Measurements from ENCODE around the gene PRKAG2.

DNA sequence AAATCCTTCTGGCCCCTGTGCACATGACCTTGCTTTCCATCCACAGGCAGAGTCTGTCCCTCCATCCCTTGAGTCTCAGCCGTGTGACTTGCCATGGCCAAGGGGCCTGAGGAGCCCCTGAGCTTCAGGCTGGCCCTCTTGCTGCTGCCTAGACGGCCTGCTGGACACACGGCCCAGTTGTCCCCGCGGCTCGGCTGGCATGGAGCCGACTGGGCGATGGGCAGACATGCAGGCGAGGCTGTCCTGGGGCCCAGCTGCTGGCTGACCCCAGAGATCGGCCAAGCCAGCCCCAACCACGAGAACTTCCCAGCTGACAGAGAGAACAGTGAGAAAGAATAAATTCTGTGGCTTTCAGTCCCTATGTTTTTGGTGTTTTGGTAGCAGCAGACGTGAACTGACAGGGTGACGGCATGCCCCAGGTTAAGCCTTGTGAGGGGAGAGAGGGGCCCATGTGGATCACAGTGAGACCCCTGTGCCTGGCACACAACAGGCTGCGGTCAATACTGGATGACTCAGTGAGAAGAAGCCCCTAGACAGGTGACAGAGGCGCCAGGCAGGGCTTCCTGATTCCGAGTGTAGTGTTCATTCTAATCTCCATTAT, 11.7 kb downstream of the PRKAG2 start:
- TF ChIP-seq, protein P1, sequence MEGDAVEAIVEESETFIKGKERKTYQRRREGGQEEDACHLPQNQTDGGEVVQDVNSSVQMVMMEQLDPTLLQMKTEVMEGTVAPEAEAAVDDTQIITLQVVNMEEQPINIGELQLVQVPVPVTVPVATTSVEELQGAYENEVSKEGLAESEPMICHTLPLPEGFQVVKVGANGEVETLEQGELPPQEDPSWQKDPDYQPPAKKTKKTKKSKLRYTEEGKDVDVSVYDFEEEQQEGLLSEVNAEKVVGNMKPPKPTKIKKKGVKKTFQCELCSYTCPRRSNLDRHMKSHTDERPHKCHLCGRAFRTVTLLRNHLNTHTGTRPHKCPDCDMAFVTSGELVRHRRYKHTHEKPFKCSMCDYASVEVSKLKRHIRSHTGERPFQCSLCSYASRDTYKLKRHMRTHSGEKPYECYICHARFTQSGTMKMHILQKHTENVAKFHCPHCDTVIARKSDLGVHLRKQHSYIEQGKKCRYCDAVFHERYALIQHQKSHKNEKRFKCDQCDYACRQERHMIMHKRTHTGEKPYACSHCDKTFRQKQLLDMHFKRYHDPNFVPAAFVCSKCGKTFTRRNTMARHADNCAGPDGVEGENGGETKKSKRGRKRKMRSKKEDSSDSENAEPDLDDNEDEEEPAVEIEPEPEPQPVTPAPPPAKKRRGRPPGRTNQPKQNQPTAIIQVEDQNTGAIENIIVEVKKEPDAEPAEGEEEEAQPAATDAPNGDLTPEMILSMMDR (IDR thresholded peaks at IDR 0.05; ENCODE audit: low read depth, low read length) = no peak
- no peak for TF ChIP-seq EZH2phosphoT487 (IDR thresholded peaks at IDR 0.05; ENCODE audit: low read depth)
